Prostate gland (tissue), 2 donors: Measurements from ENCODE around the gene SPECC1. TPM values are rescaled to one million over a fixed set of nuclear protein-coding genes. Genes with fewer than 3 reads are reported as not detected.

Source experiments
- DNase-seq: peaks from one replicate; pipeline ENCODE4 v3.0.0-alpha.2; 2019; ENCODE audit warnings: low spot score
- H3K27ac ChIP-seq, 2 donors: fragments of 200-600 bp; sonication (generic); 2 replicates each; pipeline ENCODE4 v1.5.1; 2017 to 2019
- H3K27me3 ChIP-seq: fragments of 200-600 bp; sonication (generic); replicated peaks from 2 replicates; pipeline ENCODE4 v1.5.1; 2019; ENCODE audit not compliant: insufficient read depth
- H3K36me3 ChIP-seq, 2 donors: fragments of 200-600 bp; sonication (generic); 1 replicate in 1 of 2; 2 replicates in 1 of 2; pipeline versions ENCODE4 v1.5.1 to v1.8.1; 2017 to 2019
- H3K4me1 ChIP-seq: fragments of 200-600 bp; sonication (generic); replicated peaks from 2 replicates; pipeline ENCODE4 v1.5.1; 2019
- H3K4me3 ChIP-seq, 2 donors: fragments of 200-600 bp; sonication (generic); 2 replicates each; pipeline ENCODE4 v1.5.1; 2017 to 2019
- H3K9me3 ChIP-seq: fragments of 200-600 bp; sonication (generic); 2 replicates; pipeline ENCODE4 v1.5.1; 2017
- CTCF ChIP-seq, 4 experiments: fragments of 200-600 bp in 2 of 4; fragments of 450-650 bp in 2 of 4; sonication (generic) in 2 of 4; IDR thresholded peaks; 1 replicate in 3 of 4; 2 replicates in 1 of 4; pipeline ENCODE4 v1.5.1; 2016 to 2019; ENCODE audit warnings: antibody characterized with exemption in 4 of 4, mild to moderate bottlenecking in 2 of 4, moderate library complexity in 2 of 4
- POLR2A ChIP-seq: fragments of 450-650 bp; IDR thresholded peaks from one replicate; pipeline ENCODE4 v1.6.1; 2016; ENCODE audit warnings: antibody characterized with exemption, mild to moderate bottlenecking
- POLR2AphosphoS5 ChIP-seq: sonication (generic); formaldehyde crosslinking; IDR thresholded peaks from one replicate; pipeline ENCODE4 v1.6.1; 2017; ENCODE audit warnings: antibody characterized with exemption
- WGBS: methylation state at CpG from one replicate; pipeline ENCODE4 v1.1.5; 2018; 5-methylcytosine and 5-hydroxymethylcytosine counted together
- intact Hi-C: fragments of 100-400 bp; cut with DNase I; formaldehyde crosslinking; loops from one replicate; pipeline ENCODE4 v1.14.2; 2022
- total RNA-seq, 2 donors: library from RNA; depleted of rRNA; stranded (reverse); fragments of >200 nt; gene quantifications; one replicate each; pipeline ENCODE4 v1.1.0, GENCODE V29; 2016

SPECC1 gene
- total RNA-seq, 2 donors from 2014 or later = 29.7 to 85.5 TPM

DNA sequence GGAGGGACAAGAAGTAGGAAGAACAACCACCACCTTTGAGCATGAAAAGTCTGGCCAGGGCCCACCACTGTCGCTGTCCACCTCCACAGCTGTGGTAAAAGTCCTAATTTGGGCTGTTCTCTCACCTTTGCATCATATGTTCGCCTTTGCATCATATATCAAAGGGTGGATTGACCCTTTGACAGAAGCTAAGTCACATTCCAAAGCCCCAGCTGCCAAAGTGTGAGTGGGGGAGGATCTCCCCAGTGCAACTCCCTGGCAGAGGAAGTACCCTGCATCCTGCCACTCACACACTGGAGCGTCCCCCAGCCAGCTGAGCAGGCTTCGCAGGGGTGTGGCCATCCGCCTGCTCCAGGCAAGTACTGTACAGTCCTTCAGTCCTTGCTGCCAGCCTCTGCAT is 12.7 kb upstream of the SPECC1 start:
- TF ChIP-seq POLR2AphosphoS5 (no peak), CTCF (IDR thresholded peaks at IDR 0.05) (no peak), POLR2A (no peak)
- no peaks in the 10 kb centered on the region for H3K9me3 ChIP-seq
- DNase-seq = no peak
- H3K36me3 ChIP-seq = no peaks in the 10 kb centered on the region
- no peak overlapping the region for H3K27ac ChIP-seq
- no peaks in the 10 kb centered on the region for H3K27me3 ChIP-seq
- no peaks in the 10 kb centered on the region for H3K4me1 ChIP-seq
- H3K4me3 ChIP-seq = no peak overlapping the region
- intact Hi-C loops = no loop called here
- WGBS = 39% methylated on average over 5 of the region's 5 CpGs

DNA sequence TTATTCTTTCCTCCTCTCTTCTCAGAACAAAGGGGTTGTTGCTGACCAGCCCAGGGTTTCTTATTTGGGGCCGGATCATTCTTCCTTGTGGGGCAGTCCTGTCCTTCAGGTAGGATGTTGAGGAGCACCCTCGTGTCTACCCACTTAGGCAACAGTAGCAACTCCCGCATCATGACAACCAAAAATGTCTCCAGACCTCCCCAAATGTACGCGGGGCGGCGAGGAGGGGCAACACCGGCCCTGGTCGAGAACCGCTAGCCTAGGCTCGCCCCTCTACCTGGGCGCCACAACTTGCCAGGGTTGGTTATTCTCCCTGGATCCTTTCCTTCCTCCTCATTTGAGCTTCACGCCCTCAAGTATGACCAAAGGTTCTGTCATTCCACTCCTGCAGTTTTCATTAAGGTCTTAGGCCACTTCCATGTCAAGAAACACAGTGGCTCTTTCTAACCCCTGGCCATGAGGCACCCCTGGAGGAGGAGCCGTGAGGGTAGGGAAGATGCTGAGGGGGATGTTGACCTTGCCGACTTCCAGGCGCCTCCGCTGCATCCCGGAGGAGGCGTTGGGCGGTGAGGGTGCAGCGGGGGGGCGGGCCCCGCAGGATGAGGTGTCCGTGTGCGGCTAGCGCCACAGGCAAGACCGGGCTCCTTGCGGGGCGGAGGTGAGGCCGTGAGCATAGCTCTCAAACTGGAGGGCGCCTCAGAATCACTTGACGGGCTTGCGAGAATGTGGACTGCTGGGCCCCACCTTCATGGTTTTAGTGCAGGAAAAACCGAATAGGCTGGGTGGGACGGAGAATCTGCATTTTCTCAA is 712 bp upstream of the SPECC1 start:
- no peak for DNase-seq

GRCh38 chr17:20009052-20009301 is 182 bp upstream of the SPECC1 start:
- no peak for DNase-seq
- 0% methylated on average over 8 of the region's 18 CpGs for WGBS
- intact Hi-C loops = loop anchor here (5.0 to 10.0 kb wide), 2 partner anchors 108 to 144 kb away; partner anchors contain the start of gene ULK2
- peak overlapping the region; percentile 46 to 47 for H3K4me3 ChIP-seq
- H3K27me3 ChIP-seq = no peaks in the 10 kb centered on the region
- TF ChIP-seq POLR2A = no peak
- TF ChIP-seq CTCF (IDR thresholded peaks at IDR 0.05) = no peak
- TF ChIP-seq POLR2AphosphoS5 = peak; percentile 53
- no peaks in the 10 kb centered on the region for H3K9me3 ChIP-seq
- peaks cover 3% of the 10 kb centered on the region for H3K4me1 ChIP-seq
- H3K36me3 ChIP-seq = no peaks in the 10 kb centered on the region
- H3K27ac ChIP-seq = no peak overlapping the region

More for the DNA sequence above, 712 bp upstream of the SPECC1 start:
- Histone ChIP-seq H3K27ac (no peak overlapping the region), H3K9me3 (no peaks in the 10 kb centered on the region), H3K36me3 (no peaks in the 10 kb centered on the region), H3K27me3 (no peaks in the 10 kb centered on the region), H3K4me3 (peak overlapping the region; percentile 46 to 47), H3K4me1 (peaks cover 3% of the 10 kb centered on the region)
- TF ChIP-seq POLR2A (no peak), CTCF (IDR thresholded peaks at IDR 0.05) (no peak), POLR2AphosphoS5 (no peak)
- intact Hi-C loops = loop anchor here (5.0 to 10.0 kb wide), 2 partner anchors 109 to 144 kb away; partner anchors contain the start of gene ULK2
- WGBS = 31% methylated on average over 35 of the region's 35 CpGs

DNA sequence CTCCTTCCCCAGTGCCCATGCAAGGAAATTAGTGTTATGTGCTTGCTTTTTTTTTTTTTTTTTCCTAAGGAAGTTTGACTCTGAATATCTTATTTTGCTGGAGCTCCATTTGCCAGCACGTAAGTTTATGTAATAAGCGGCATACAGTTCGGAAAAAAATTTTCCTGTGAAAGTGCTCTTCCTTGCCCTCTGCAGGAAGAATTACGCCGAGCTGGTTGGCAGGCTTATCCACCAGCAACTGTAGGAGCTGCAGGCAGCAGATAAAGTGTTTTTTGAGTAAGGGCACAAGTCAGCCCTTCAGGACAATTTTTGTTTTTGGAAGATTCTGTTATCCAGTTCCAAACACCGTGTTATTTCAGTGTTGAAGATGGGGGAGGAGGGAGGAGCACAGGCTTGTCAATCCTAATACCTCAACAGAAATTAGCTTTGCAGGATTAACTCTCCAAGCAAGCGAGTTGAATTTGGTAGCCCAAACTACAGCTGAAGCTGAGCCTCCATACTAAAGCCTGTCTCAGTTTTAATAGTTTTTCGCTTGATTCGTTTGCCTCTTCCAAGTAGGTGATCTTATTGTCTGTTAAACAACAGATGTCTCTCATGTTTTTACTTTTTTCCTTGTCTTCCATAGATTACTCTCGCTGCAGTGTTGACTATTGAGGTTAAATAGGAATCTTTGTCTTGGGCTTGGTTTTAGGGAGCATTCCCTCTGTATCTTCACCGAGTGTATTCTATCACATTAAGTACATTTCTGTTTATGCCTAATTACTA is 1.1 kb downstream of the SPECC1 start:
- intact Hi-C loops = no loop called here
- no peaks in the 10 kb centered on the region for H3K36me3 ChIP-seq
- DNase-seq = peak; percentile 23
- H3K4me1 ChIP-seq = peaks cover 3% of the 10 kb centered on the region
- WGBS = 18% methylated on average over 11 of the region's 11 CpGs
- no peaks in the 10 kb centered on the region for H3K9me3 ChIP-seq
- TF ChIP-seq POLR2AphosphoS5 (no peak), POLR2A (no peak), CTCF (IDR thresholded peaks at IDR 0.05) (peak in 2 of 4 experiments; percentile 9 to 24)
- H3K27ac ChIP-seq = peak overlapping the region; percentile 45 to 63
- peak overlapping the region; percentile 46 to 47 for H3K4me3 ChIP-seq
- no peaks in the 10 kb centered on the region for H3K27me3 ChIP-seq
